ENCODE results near the gene UGCG.
"Not testable (repeated sequence)": the region's sequence is repeated elsewhere in the genome, so short reads cannot be mapped to it uniquely, and the experiment has no call there.

Gene UGCG

DNA sequence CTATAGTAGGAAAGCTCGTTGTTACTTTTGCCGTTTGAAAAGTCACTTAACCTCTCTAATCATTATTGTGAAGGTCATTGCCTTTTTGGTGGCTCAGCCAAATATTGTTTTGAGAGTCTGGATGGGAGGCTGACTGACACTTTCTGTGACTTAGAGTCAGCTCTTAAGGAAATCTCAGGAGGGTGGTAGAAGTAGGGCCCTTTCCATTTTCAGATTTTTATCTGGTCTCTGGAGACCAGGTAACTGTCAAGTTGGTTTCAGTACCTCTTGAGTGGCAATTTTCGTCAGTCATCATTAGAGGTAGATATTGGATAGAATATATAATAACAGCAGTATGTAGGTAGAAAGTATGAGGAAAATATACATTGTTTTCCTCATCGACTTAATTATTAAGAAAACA lies 23.3 kb downstream of the UGCG start:
- DNase-seq (ENCODE audit: low read depth) = no peak

DNA sequence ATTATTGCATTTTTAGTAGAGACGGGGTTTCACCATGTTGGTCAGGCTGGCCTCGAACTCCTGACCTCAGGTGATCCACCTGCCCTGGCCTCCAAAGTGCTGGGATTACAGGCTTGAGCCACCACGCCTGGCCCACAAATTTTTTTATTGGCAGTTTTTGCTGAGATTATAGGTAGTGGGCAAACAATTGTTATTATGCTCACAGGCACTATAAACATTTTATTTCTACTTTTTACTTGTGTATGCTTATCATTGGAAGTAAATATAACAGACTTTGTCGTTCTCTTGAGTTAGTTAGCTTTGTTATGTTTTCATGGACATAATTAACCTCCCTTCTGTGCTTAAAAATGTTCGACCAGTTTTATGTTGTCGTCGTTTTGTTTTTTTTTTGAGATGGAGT lies 23.9 kb downstream of the UGCG start:
- DNase-seq (ENCODE audit: low read depth) = no peak

DNA sequence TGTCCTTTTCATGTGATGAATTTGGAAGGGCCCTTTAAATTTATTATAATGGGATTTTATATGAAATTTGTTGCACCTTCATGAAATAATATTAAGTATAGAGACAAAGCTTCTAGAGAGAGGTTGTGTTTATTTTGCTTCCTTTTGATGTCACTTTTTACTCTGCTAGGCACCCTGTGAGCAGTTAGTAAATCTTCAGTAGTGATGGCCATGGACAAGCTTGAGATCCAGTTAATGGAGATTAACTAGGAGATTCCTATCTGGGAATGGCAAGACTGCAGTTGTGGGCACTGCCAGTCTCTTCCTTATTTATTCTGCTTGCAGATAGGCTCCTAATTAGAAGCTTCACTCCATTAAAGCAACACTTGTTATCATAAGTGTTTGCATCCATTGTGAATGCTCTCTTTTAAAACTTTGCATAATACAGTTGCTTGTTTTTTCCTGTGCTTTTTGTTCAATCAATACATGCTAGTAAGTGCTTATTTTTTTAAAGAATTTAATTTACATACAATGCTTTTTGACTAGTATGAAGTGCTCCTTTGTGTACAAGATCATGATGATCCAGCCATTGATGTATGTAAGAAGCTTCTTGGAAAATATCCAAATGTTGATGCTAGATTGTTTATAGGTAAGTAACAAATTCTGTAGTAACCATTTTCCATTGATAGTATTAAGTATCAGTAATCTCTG lies 25.9 kb downstream of the UGCG start:
- no peak for DNase-seq (ENCODE audit: low read depth)

GRCh38 chr9:111924281-111924680 lies 27.7 kb downstream of the UGCG start:
- DNase-seq (ENCODE audit: low read depth) = no peak

DNA sequence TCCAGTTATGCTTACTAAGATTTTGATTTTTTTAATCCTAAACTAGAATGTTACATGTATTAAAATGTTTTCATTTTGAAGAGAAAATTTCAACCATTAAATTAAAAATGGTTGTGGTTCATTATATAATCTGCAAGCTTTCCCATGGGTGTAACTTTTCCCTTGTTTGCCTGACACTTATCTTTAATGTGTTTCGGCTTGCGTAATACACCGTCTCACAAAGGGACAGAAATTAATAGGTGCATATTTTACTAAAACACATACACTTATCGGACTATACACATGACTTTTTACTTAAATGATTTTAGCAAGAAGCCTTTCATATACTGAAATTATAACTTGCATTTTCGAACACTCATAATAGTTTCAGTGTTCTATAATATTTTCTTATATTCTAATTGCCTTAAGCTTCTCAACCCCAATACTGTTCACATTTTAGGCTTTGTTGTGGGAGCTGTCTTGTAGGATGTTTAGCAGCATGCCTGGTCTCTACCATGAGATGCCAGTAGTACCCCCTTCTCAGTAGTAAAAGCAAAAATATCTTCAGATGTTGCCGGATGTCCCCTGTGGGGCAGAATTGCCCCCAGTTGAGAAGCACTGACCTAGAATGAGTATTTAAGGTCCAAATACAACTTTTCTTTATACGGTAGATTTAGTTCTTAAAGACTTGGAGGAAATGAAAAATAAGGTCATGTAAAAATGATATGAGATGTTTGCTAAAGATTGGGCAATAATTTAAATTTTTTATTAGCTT lies 28.6 kb downstream of the UGCG start:
- DNase-seq (ENCODE audit: low read depth) = no peak

DNA sequence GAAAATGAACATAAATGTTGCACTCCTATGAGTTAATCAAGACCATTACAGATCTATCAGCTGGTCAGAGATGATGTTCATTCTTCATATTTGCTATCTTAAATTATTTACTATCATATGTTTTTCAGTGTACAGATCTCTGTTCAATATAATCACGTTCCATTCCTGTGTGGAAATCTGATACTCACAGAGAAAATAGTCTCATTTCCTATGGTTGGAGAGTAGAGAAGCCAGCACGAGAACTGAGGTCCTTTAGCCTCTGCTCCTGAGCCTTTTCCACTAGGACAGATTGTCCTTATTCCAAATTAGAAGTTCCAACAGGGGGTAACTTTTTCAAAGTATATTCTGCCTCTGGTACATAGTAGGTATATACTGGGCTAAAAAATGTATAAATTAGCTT lies 29.2 kb downstream of the UGCG start:
- no peak for DNase-seq (ENCODE audit: low read depth)

DNA sequence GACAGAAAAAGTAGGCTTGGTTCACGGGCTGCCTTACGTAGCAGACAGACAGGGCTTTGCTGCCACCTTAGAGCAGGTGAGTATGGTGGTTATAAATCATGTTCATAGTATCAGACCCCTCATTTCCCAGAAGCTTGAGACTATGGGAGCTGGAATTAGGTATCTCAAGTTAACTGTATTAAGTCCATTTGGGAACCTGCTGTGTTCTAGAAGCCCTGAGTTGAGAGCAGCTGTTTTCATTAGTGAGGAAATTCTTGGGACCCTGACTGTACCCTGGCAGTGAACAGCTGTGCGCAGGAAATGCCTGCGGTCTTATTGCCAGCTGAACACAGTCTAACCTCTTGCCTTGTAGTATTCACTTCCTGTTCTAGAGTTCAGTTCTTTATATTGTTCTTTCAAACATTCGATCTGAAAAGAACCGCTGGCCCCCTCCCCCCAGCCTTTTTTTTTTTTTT lies 29.8 kb downstream of the UGCG start:
- no peak for DNase-seq (ENCODE audit: low read depth)

GRCh38 chr9:111928359-111928720 lies 31.7 kb downstream of the UGCG start:
- DNase-seq (ENCODE audit: low read depth) = no peak

- DNase-seq (ENCODE audit: low read depth) = no peak
Measured at GRCh38 chr9:111934747-111935146, 38.1 kb downstream of the UGCG start.

- DNase-seq (ENCODE audit: low read depth) = no peak
Measured at GRCh38 chr9:111936391-111936790, 39.8 kb downstream of the UGCG start.

DNA sequence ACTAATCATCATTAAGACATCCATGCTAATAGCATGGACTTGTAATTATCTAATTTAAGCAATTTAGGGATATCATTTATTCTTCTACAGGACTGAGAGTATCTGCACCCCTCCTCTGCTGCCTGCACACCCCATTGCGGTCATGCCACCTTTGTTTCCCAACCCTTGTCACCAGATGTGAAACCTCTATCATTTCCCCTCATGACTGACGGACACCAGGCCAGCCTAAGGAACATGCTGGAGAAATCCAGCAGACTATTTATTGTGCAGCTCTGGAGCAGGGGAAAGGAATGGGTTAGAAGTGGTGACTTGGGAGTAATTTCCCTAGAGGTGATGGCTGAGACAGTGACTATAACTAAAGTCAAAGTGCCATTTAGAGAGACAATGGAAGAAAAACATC lies 40.7 kb downstream of the UGCG start:
- no peak for DNase-seq (ENCODE audit: low read depth)

- no peak for DNase-seq (ENCODE audit: low read depth)
Measured at GRCh38 chr9:111937781-111938426, 41.3 kb downstream of the UGCG start.

GRCh38 chr9:111938427-111938800 lies 41.8 kb downstream of the UGCG start:
- DNase-seq (ENCODE audit: low read depth) = no peak

DNA sequence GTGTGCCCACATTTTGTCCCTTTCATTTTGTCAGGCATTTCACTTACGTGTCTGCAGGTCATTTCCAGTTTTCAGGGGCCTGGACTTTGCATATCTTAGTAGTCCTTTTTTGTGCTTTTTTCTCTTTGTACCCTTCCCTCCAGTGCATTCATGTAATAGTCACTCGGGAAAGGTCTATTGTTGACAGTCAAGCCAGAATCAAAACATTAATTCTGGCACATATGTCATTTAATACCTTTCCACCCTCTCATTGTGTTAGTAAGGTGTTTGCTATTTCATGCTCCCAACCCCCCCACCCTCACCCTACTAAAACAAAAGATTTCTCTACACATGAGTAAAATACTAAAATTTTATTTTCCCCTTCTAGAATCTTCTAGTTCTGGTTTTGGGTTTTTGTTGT lies 42.7 kb downstream of the UGCG start:
- DNase-seq (ENCODE audit: low read depth) = no peak

DNA sequence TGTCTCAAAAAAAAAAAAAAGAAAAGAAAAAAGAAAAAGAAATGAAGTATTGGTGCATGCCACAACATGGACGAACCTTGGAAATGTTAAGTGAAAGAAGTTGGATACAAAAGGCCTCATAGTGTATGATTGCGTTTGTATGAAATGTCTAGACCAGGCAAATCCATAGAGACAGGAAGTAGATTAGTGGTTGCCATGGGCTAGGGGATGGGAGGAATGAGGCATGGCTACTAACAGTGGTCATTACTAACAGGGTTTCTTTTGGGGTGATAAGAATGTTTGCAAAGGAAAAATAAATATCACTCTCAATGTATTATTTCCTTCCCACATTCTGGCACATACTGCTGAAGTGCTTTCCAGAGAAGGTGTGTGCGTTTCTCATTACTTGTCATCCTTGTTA lies 44.1 kb downstream of the UGCG start:
- DNase-seq (ENCODE audit: low read depth) = no peak

- DNase-seq (ENCODE audit: low read depth) = no peak
Measured at GRCh38 chr9:111943200-111943599, 46.6 kb downstream of the UGCG start.

DNA sequence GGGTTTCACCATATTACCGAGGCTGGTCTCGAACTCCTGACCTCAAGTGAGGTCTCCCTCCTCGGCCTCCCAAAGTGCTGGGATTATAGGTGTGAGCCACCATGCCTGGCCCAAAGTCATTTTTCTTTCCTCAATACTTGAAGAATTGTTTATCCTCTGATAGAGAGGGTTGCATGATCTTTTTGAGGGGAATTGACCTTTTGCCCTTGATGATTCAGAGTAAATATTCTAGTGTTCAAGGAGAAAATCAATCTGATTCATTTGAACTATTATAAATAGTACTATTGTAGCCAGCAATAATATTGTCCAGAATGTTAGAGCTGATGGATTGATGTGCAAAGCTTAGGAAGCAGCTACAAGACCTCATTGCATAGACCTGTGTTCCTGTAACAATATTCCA lies 47.1 kb downstream of the UGCG start:
- DNase-seq (ENCODE audit: low read depth) = no peak

GRCh38 chr9:111944241-111944866 lies 47.7 kb downstream of the UGCG start:
- DNase-seq (ENCODE audit: low read depth) = no peak

DNA sequence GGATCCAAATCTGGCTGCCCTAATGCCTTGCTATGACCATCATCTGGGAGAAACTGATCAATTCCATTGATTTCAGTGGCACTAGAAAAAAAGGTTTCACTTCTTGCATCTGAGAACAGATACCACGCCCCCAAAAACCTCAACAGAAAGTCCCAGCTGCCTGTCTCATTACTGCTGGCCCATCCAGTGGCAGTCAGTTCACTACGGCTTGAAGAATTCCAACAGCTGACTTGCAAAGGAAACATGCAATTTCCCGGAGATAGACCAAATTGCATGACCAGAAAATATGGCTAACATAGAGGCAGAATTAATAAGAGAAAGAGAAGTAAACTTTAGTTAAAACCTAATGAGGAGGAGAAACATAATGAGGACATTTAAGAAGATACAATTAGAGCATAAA lies 48.6 kb downstream of the UGCG start:
- DNase-seq (ENCODE audit: low read depth) = no peak

DNA sequence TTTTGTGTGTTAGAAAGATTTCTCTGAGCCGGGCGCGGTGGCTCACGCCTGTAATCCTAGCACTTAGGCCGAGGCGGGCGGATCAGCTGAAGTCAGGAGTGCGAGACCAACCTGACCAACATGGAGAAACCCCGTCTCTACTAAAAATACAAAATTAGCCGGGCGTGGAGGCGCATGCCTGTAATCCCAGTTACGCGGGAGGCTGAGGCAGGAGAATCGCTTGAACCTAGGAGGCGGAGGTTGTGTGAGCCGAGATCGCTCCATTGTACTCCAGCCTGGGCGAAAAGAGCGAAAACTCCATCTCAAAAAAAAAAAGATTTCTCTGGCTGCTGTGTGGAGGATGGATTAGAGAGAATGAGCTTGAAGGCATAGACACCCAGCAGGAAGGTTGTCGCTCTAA lies 51.5 kb downstream of the UGCG start:
- DNase-seq (ENCODE audit: low read depth) = not testable (repeated sequence)

DNA sequence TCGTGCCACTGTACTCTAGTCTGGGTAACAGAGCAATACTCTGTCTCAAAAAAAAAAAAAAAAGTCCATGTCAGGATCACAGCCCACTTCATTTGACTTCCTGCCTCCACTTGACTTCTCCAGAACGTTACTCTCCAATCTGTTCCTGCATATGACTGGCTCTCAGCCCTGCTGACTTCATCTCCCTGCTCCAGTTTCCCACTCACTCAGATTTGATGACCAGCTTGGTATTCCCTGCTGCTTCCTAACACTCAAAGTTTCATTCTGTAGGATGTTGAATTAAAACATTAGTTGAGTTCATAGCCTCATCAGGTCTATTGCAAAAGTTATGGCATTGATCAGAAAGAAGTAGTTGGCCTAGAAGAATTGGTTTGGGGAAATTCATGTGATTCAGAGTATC lies 52.3 kb downstream of the UGCG start:
- DNase-seq (ENCODE audit: low read depth) = no peak

DNA sequence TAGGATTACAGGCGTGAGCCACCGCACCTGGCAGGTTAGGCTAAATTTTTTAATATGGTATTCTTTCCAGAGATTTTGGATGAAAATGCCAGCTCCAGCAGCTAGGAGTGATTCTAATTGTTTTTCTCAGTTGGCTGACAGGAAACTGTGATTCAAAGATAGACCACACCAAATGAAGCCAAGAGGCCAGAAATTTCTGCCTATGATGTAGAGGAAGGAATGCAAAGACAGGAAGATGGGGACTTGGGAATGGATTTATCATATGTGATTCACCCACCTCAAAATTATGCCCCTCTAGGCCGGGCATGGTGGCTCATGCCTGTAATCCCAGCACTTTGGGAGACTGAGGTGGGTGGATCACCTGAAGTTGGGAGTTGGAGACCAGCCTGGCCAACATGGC lies 53.3 kb downstream of the UGCG start:
- no peak for DNase-seq (ENCODE audit: low read depth)

DNA sequence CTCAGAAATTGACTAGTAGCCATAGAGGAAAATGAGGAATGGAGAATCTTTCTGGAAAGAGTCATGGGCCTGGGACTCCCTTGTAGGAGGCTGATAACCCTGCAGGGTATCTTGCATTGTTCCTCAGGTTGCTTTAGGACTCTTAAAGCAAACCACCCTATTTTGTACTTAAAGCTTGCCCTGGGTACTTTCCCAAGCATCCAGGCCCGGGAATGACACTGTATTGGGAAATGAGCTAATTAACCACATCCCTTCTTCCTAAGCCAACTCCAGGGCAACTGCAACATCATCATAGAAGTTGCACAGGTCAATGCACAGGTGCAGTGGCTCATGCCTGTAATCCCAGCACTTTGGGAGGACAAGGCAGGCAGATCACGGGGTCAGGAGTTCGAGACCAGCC lies 55.9 kb downstream of the UGCG start:
- DNase-seq (ENCODE audit: low read depth) = no peak

Data from stimulated activated CD8-positive, alpha-beta memory T cell treated with anti-CD3 and anti-CD28 coated beads, Interleukin-15, amount 100 ng/mL, for 24 hours (primary cell).